Adrenal gland (tissue), 12 donors: Measurements from ENCODE around the gene TMEM89. TPM values are rescaled to one million over a fixed set of nuclear protein-coding genes. Genes with fewer than 3 reads are reported as not detected.

ENCODE experiments used
- DNase-seq, 7 donors: peaks; one replicate each; pipeline ENCODE4 v3.0.0-alpha.2; 2019 to 2020
- H3K27ac ChIP-seq, 5 donors: fragments of 200-600 bp; sonication (generic) in 4 of 5; 1 replicate in 3 of 5; 2 replicates in 2 of 5; pipeline versions ENCODE4 v1.5.1 to v1.8.0; 2016 to 2020; ENCODE audit warnings: mild to moderate bottlenecking in 1 of 5
- H3K27me3 ChIP-seq: fragments of 200-600 bp; 2 replicates; pipeline ENCODE4 v1.8.0; 2021
- H3K36me3 ChIP-seq, 2 donors: fragments of 200-600 bp; replicated peaks in 1 of 2; 1 replicate in 1 of 2; 2 replicates in 1 of 2; pipeline versions ENCODE4 v1.5.1 to v1.8.0; 2018 to 2022
- H3K4me1 ChIP-seq, 2 donors: fragments of 200-600 bp; replicated peaks in 1 of 2; 1 replicate in 1 of 2; 2 replicates in 1 of 2; pipeline versions ENCODE4 v1.5.1 to v1.8.0; 2018 to 2021
- H3K4me3 ChIP-seq, 4 donors: fragments of 200-600 bp; sonication (generic) in 3 of 4; one replicate each; pipeline ENCODE4 v1.5.1; 2016 to 2018
- H3K9me3 ChIP-seq, 3 donors: fragments of 200-600 bp; sonication (generic) in 1 of 3; replicated peaks in 1 of 3; 1 replicate in 2 of 3; 2 replicates in 1 of 3; pipeline versions ENCODE4 v1.5.1 to v1.8.0; 2016 to 2021
- POLR2A ChIP-seq, 2 donors: fragments of 450-650 bp; IDR thresholded peaks; one replicate each; pipeline ENCODE4 v1.6.1; 2017; ENCODE audit warnings: antibody characterized with exemption in 2 of 2, mild to moderate bottlenecking in 2 of 2, moderate library complexity in 1 of 2
- WGBS, 4 donors: extraction: QIAGEN DNeasy Blood & Tissue Kit in 2 of 4; methylation state at CpG; one replicate each; pipeline versions ENCODE4 v1.1.5 to v1.1.7; 2013 to 2017; 5-methylcytosine and 5-hydroxymethylcytosine counted together
- intact Hi-C, 2 donors: fragments of 100-400 bp; cut with DNase I; formaldehyde crosslinking; loops; one replicate each; pipeline versions ENCODE4 v1.14.1 to v1.15.0; 2022 to 2023
- polyA plus RNA-seq, 3 donors: library from polyadenylated mRNA; stranded (reverse); fragments of 200-250 nt in 2 of 3; fragments of 350-450 nt in 1 of 3; fragmentation: Illumina TruSeq in 1 of 3; extraction: RNeasy Lipid Tissue Mini Kit (QIAGEN cat#74804) in 1 of 3; gene quantifications; one replicate each; pipeline ENCODE4 v1.2.3, GENCODE V29; 2013 to 2014
- total RNA-seq, 9 donors: library from RNA; depleted of rRNA in 4 of 9; stranded (reverse); fragments of >200 nt in 4 of 9; fragments of 120-200 nt in 1 of 9; fragmentation: NEBNext Ultra II Directional in 1 of 9; extraction: Animal tissue kit (Norgen Biotek cat#: 25700) in 1 of 9; gene quantifications; one replicate each; pipeline versions ENCODE4 v1.1.0 to v1.2.4, GENCODE V29; 2013 to 2023
- TF ChIP-seq, protein P1 (sequence below), 6 experiments: fragments of 450-650 bp in 4 of 6; fragments of 200-600 bp in 2 of 6; sonication (generic) in 1 of 6; IDR thresholded peaks; 1 replicate in 5 of 6; 2 replicates in 1 of 6; pipeline versions ENCODE4 v1.5.1 to v1.8.0; 2016 to 2021; ENCODE audit warnings: antibody characterized with exemption in 6 of 6, mild to moderate bottlenecking in 2 of 6, moderate library complexity in 1 of 6
- donor health status: healthy with polysubstance abuse.
- donor health status: Bipolar disorder and iron deficiency.
- donor health status: DM: yes; HTN: yes; CAD: no.
- donor health status: DM: no; HTN: no; CAD: no.
- donor health status: DM: no; HTN: no; CAD: no.
- donor health status: DM: yes; HTN: yes; CAD: no.

TMEM89 gene
- total and polyA plus RNA-seq, 12 donors, result not detected

GRCh38 chr3:48584836-48585235, 36.7 kb downstream of the TMEM89 start:
- Histone ChIP-seq H3K4me1 (no peaks in the 10 kb centered on the region), H3K27me3 (no peaks in the 10 kb centered on the region), H3K4me3 (no peak overlapping the region), H3K36me3 (no peaks in the 10 kb centered on the region), H3K9me3 (no peaks in the 10 kb centered on the region), H3K27ac (no peak overlapping the region)
- intact Hi-C loops, result no loop called here
- no peak for DNase-seq
- no peak for TF ChIP-seq POLR2A (IDR thresholded peaks at IDR 0.05)
- TF ChIP-seq, protein P1, sequence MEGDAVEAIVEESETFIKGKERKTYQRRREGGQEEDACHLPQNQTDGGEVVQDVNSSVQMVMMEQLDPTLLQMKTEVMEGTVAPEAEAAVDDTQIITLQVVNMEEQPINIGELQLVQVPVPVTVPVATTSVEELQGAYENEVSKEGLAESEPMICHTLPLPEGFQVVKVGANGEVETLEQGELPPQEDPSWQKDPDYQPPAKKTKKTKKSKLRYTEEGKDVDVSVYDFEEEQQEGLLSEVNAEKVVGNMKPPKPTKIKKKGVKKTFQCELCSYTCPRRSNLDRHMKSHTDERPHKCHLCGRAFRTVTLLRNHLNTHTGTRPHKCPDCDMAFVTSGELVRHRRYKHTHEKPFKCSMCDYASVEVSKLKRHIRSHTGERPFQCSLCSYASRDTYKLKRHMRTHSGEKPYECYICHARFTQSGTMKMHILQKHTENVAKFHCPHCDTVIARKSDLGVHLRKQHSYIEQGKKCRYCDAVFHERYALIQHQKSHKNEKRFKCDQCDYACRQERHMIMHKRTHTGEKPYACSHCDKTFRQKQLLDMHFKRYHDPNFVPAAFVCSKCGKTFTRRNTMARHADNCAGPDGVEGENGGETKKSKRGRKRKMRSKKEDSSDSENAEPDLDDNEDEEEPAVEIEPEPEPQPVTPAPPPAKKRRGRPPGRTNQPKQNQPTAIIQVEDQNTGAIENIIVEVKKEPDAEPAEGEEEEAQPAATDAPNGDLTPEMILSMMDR (IDR thresholded peaks at IDR 0.05), result no peak
- WGBS, 4 donors, result 73 to 100% (median 89%) methylated on average over 1 to 9 of the region's 9 CpGs

DNA sequence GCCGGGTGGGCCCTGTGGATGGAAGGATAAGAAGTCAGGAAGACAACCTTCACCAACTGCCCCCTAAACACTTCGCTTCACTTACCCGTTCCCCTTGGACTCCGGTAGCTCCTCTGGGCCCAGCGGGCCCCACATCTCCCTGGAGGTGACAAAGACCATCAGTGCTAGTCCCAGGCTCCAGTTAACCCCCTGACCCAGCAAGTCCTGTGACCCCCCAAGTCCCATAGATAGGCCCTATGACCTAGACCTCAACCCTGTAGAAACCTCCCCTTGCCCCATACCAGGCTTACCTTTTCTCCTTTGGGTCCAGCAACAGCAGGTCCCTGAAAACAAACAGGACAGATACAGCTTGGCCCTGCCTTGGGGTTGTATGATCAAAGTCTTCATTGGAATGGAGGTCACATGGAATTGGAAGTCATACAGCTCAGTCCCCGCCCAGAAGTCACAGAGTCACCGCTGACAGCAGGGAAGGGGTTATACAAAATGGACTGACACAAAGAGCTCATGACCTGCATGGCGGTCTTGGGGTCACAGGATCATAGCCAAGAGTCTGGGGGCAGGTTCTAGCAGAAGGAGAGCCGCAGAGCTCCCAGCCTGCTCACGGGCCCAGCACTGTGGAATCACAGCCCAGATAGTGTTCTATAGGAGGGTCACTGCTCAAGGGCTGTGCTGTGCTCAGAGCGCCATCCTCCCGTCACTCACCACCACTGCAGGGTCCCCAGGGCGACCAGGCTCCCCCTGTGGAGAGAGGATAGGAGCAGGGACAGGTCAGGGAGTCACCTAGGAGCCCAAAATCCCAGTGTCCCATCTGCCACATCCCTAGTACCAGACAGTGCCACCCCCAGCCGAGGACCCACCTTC, 39.7 kb downstream of the TMEM89 start:
- H3K4me3 ChIP-seq, result no peak overlapping the region
- no peak for DNase-seq
- TF ChIP-seq, protein P1 (IDR thresholded peaks at IDR 0.05), result no peak
- TF ChIP-seq POLR2A (IDR thresholded peaks at IDR 0.05), result no peak
- H3K4me1 ChIP-seq, result no peaks in the 10 kb centered on the region
- 92 to 95% (median 94%) methylated on average over 9 to 14 of the region's 14 CpGs for WGBS, 4 donors
- H3K27me3 ChIP-seq, result no peaks in the 10 kb centered on the region
- H3K9me3 ChIP-seq, result no peaks in the 10 kb centered on the region
- no peaks in the 10 kb centered on the region for H3K36me3 ChIP-seq
- intact Hi-C loops, result no loop called here
- H3K27ac ChIP-seq, result no peak overlapping the region

GRCh38 chr3:48576647-48577046, 44.9 kb downstream of the TMEM89 start:
- no peaks in the 10 kb centered on the region for H3K4me1 ChIP-seq
- intact Hi-C loops, result no loop called here
- no peak overlapping the region for H3K4me3 ChIP-seq
- H3K36me3 ChIP-seq, result no peaks in the 10 kb centered on the region
- H3K27me3 ChIP-seq, result no peaks in the 10 kb centered on the region
- no peaks in the 10 kb centered on the region for H3K9me3 ChIP-seq
- no peak for DNase-seq
- no peak overlapping the region for H3K27ac ChIP-seq
- TF ChIP-seq, protein P1 (IDR thresholded peaks at IDR 0.05), result no peak
- TF ChIP-seq POLR2A (IDR thresholded peaks at IDR 0.05), result no peak
- 80 to 92% (median 85%) methylated on average over 1 to 4 of the region's 4 CpGs for WGBS, 4 donors

DNA sequence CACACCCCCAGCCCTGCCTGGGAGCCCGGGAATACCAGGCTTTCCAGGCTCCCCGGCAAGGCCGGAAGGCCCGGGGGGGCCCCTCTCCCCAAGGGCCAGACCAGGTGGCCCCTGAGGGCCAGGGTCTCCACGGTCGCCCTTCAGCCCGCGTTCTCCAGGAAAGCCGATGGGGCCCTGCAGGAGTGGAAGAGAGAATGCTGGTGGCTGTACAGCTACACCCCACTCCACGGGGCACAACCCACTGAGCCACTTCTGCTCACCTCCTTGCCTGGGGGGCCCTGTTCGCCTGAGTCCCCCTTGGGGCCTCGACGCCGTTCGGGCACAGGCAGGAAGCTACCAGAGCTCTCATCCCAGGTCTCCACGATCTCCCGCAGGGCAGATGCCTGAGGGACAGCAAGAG, 46.2 kb downstream of the TMEM89 start:
- intact Hi-C loops, result no loop called here
- WGBS, 4 donors, result 84 to 89% (median 87%) methylated on average over 7 to 17 of the region's 17 CpGs
- H3K27me3 ChIP-seq, result no peaks in the 10 kb centered on the region

More for the DNA sequence above, 46.2 kb downstream of the TMEM89 start:
- Histone ChIP-seq H3K27ac (no peak overlapping the region), H3K4me1 (no peaks in the 10 kb centered on the region), H3K36me3 (no peaks in the 10 kb centered on the region), H3K4me3 (no peak overlapping the region), H3K9me3 (no peaks in the 10 kb centered on the region)
- TF ChIP-seq, protein P1 (IDR thresholded peaks at IDR 0.05), result no peak
- TF ChIP-seq POLR2A (IDR thresholded peaks at IDR 0.05), result no peak
- DNase-seq, result no peak
